GM12878 (cell line): ENCODE results near the gene SGIP1. TPM values are rescaled to one million over a fixed set of nuclear protein-coding genes. Genes with fewer than 3 reads are reported as not detected.

ENCODE experiments used
- ATAC-seq: fragments of 200-7000 bp; cut with Tn5 transposase; 3 replicates; pipeline ENCODE4 v1.9.1; 2020; ENCODE audit warnings: mild to moderate bottlenecking, moderate library complexity
- BruUV-seq: library from RNA; stranded (reverse); fragments of 400-500 nt; replicated peaks from 2 replicates; lab custom pipeline; 2021; lab: Mats Ljungman, UMichigan
- CTCF ChIA-PET: fragments of 300-600 bp; sonication (Branson Sonifier 250); formaldehyde crosslinking; extraction: SDS; loops from one replicate; lab custom pipeline; 2021; ENCODE audit warnings: inconsistent platforms; lab: Yijun Ruan, JAX
- POLR2A ChIA-PET: fragments of 350-600 bp; formaldehyde crosslinking; extraction: SDS; loops from one replicate; lab custom pipeline; 2021; ENCODE audit warnings: inconsistent platforms; lab: Charles Lee
- RAD21 ChIA-PET: fragments of 300-600 bp; sonication (Branson Sonifier 250); formaldehyde crosslinking; loops from one replicate; lab custom pipeline; 2023; ENCODE audit warnings: antibody characterized with exemption; ENCODE audit not compliant: unreplicated experiment; lab: Charles Lee
- SMC1A ChIA-PET: fragments of 300-600 bp; sonication (Branson Sonifier 250); formaldehyde crosslinking; loops from one replicate; lab custom pipeline; 2023; ENCODE audit not compliant: unreplicated experiment, uncharacterized antibody; lab: Charles Lee
- DNase-seq: peaks from one replicate; pipeline ENCODE4 v3.0.0-alpha.2; 2011; ENCODE audit warnings: low read depth, low spot score
- FAIRE-seq: peaks from 3 replicates; lab custom pipeline; 2011; peaks lifted over from hg19 to GRCh38; lab: Jason Lieb, UNC
- H2AFZ ChIP-seq: 2 replicates; pipeline ENCODE4 v1.6.0; 2011; ENCODE audit warnings: low read depth, low read length, control low read depth; ENCODE audit not compliant: control insufficient read depth
- H3K27ac ChIP-seq: 2 replicates; pipeline ENCODE4 v1.5.1; 2011; ENCODE audit warnings: control low read depth; ENCODE audit not compliant: control insufficient read depth, insufficient read depth
- H3K27me3 ChIP-seq, 2 experiments: replicated peaks in 1 of 2; 2 replicates each; pipeline versions ENCODE4 v1.6.0 to v1.6.1; 2011; ENCODE audit warnings: low read length in 1 of 2; ENCODE audit not compliant: control insufficient read depth in 2 of 2, insufficient read depth in 2 of 2
- H3K36me3 ChIP-seq, 2 experiments: 2 replicates each; pipeline ENCODE4 v1.5.1; 2011; ENCODE audit warnings: low read length in 1 of 2; ENCODE audit not compliant: control insufficient read depth in 2 of 2, insufficient read depth in 2 of 2
- H3K4me1 ChIP-seq: 2 replicates; pipeline ENCODE4 v1.6.1; 2011; ENCODE audit warnings: mild to moderate bottlenecking, low read length, moderate library complexity, mixed read lengths; ENCODE audit not compliant: control insufficient read depth, insufficient read depth
- H3K4me2 ChIP-seq: 2 replicates; pipeline ENCODE4 v1.6.0; 2011; ENCODE audit warnings: control low read depth; ENCODE audit not compliant: control insufficient read depth, insufficient read depth
- H3K4me3 ChIP-seq: fragments of 200-600 bp; sonication (generic); 2 replicates; pipeline ENCODE4 v1.5.1; 2016
- H3K79me2 ChIP-seq: 2 replicates; pipeline ENCODE4 v1.6.0; 2011; ENCODE audit warnings: low read length; ENCODE audit not compliant: control insufficient read depth, insufficient read depth
- H3K9ac ChIP-seq: 2 replicates; pipeline ENCODE4 v1.8.0; 2011; ENCODE audit warnings: low read length, control low read depth, mixed read lengths; ENCODE audit not compliant: control insufficient read depth, insufficient read depth
- H3K9me3 ChIP-seq: replicated peaks from 3 replicates; pipeline ENCODE4 v1.5.1; 2011; ENCODE audit warnings: mild to moderate bottlenecking, low read length; ENCODE audit not compliant: control insufficient read depth, insufficient read depth
- H4K20me1 ChIP-seq: 2 replicates; pipeline ENCODE4 v1.6.0; 2011; ENCODE audit not compliant: control insufficient read depth, insufficient read depth
- BRCA1 ChIP-seq: IDR thresholded peaks from 2 replicates; pipeline ENCODE4 v1.6.1; 2011; ENCODE audit warnings: low read depth, low read length, improper control_type of control experiment
- EGR1 ChIP-seq, 2 experiments: IDR thresholded peaks; 1 replicate in 1 of 2; 2 replicates in 1 of 2; pipeline ENCODE4 v1.6.1; 2011 to 2012; ENCODE audit warnings: low read depth in 2 of 2, low read length in 2 of 2, borderline replicate concordance in 1 of 2, mild to moderate bottlenecking in 1 of 2, moderate library complexity in 1 of 2
- MTA2 ChIP-seq: fragments of 450-650 bp; IDR thresholded peaks from 2 replicates; pipeline ENCODE4 v1.6.1; 2016; ENCODE audit warnings: low read depth, mild to moderate bottlenecking, moderate library complexity
- MYB ChIP-seq: fragments of 150-350 bp; IDR thresholded peaks from 2 replicates; pipeline ENCODE4 v1.6.1; 2014; ENCODE audit warnings: mild to moderate bottlenecking, low read depth, low read length, borderline replicate concordance
- NFYB ChIP-seq: IDR thresholded peaks from 2 replicates; pipeline ENCODE4 v1.6.1; 2011; ENCODE audit warnings: low read depth, mild to moderate bottlenecking, low read length, improper control_type of control experiment, moderate library complexity; ENCODE audit not compliant: insufficient read depth
- SMAD1 ChIP-seq: fragments of 450-650 bp; IDR thresholded peaks from 2 replicates; pipeline ENCODE4 v1.6.1; 2018; ENCODE audit warnings: mild to moderate bottlenecking, low read depth; ENCODE audit not compliant: partially characterized antibody
- SUPT20H ChIP-seq: IDR thresholded peaks from 2 replicates; pipeline ENCODE4 v1.6.1; 2011; ENCODE audit warnings: low read depth, mild to moderate bottlenecking, low read length, moderate library complexity, borderline replicate concordance; ENCODE audit not compliant: control insufficient read depth
- in situ Hi-C: fragments of 300-500 bp; cut with MboI; formaldehyde crosslinking; loops from 9 replicates; pipeline ENCODE4 v1.14.3; 2018; ENCODE audit warnings: mixed read lengths
- intact Hi-C: fragments of 100-400 bp; cut with micrococcal nuclease; formaldehyde crosslinking; loops from one replicate; pipeline ENCODE4 v1.14.2; 2022; ENCODE audit not compliant: unreplicated experiment
- polyA plus RNA-seq, 11 experiments: library from polyadenylated mRNA; depleted of rRNA in 4 of 11; unstranded in 6 of 11; stranded (reverse) in 5 of 11; fragments of >200 nt; fragmentation: Nextera tagmentation in 4 of 11; fragmentation: Illumina TruSeq in 1 of 11; extraction: Ambion mirVana in 4 of 11; extraction: Trizol in 1 of 11; gene quantifications; 1 replicate in 1 of 11; 2 replicates in 10 of 11; pipeline versions ENCODE4 v1.2.1 to v1.2.3, GENCODE V29; 2011 to 2016; ENCODE audit warnings: inconsistent platforms in 2 of 11, missing spikeins in 2 of 11, low read depth in 1 of 11
- total RNA-seq, 4 experiments: library from RNA; depleted of rRNA in 3 of 4; stranded (reverse); fragments of >200 nt in 3 of 4; fragmentation: Illumina TruSeq in 1 of 4; extraction: Trizol in 1 of 4; gene quantifications; 2 replicates each; pipeline versions ENCODE4 v1.2.1 to v1.2.3, GENCODE V29; 2013 to 2021
- TF ChIP-seq, protein P1 (sequence below): IDR thresholded peaks from 2 replicates; pipeline ENCODE4 v1.6.1; 2011; ENCODE audit warnings: mild to moderate bottlenecking, low read depth, low read length, moderate library complexity; ENCODE audit not compliant: insufficient replicate concordance
- TF ChIP-seq, protein P2 (sequence below): IDR thresholded peaks from 2 replicates; pipeline ENCODE4 v1.6.1; 2012; ENCODE audit warnings: low read depth, low read length, improper control_type of control experiment

Gene SGIP1
- total and polyA plus RNA-seq, 10 of the 15 experiments (the other 5 are each of a cell fraction or from before 2014, with no cell fraction given): 0.15 TPM; not detected in 9

GRCh38 chr1:66723985-66724384, 190.0 kb downstream of the SGIP1 start:
- no peak for FAIRE-seq
- CTCF ChIA-PET: no interaction called here

More at GRCh38 chr1:66723985-66724384, 190.0 kb downstream of the SGIP1 start:
- TF ChIP-seq EGR1 (IDR thresholded peaks at IDR 0.05; ENCODE audit: borderline replicate concordance in 1 of 2, low read depth in 2 of 2, low read length in 2 of 2): no peak
- TF ChIP-seq BRCA1: no peak
- TF ChIP-seq NFYB: no peak
- TF ChIP-seq, protein P1, sequence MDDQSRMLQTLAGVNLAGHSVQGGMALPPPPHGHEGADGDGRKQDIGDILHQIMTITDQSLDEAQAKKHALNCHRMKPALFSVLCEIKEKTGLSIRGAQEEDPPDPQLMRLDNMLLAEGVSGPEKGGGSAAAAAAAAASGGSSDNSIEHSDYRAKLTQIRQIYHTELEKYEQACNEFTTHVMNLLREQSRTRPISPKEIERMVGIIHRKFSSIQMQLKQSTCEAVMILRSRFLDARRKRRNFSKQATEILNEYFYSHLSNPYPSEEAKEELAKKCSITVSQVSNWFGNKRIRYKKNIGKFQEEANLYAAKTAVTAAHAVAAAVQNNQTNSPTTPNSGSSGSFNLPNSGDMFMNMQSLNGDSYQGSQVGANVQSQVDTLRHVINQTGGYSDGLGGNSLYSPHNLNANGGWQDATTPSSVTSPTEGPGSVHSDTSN: no peak
- TF ChIP-seq MTA2: no peak
- TF ChIP-seq MYB: no peak
- no peak for TF ChIP-seq SUPT20H
- TF ChIP-seq, protein P2, sequence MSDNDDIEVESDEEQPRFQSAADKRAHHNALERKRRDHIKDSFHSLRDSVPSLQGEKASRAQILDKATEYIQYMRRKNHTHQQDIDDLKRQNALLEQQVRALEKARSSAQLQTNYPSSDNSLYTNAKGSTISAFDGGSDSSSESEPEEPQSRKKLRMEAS: no peak
- no peak for TF ChIP-seq SMAD1
- RAD21 ChIA-PET: no interaction called here
- H3K79me2 ChIP-seq: no peaks in the 10 kb centered on the region
- no peaks in the 10 kb centered on the region for H3K9me3 ChIP-seq
- BruUV-seq: no TSS peak
- H3K9ac ChIP-seq: no peak overlapping the region
- POLR2A ChIA-PET: no interaction called here
- H3K27ac ChIP-seq: no peak overlapping the region
- in situ Hi-C loops (loop anchor here (10.0 kb wide), 1 partner anchor 469 kb away; no protein-coding TSS in a partner anchor), intact Hi-C loops (no loop called here)
- H4K20me1 ChIP-seq: no peaks in the 10 kb centered on the region
- no peak overlapping the region for H3K4me2 ChIP-seq
- H3K27me3 ChIP-seq: peaks cover 0 to 8% of the 10 kb centered on the region in 2 experiments; a peak in 1 of 4 replicates
- no peaks in the 10 kb centered on the region for H3K4me1 ChIP-seq
- no peaks in the 10 kb centered on the region for H3K36me3 ChIP-seq
- no peak overlapping the region for H2AFZ ChIP-seq
- no peak for ATAC-seq
- H3K4me3 ChIP-seq: no peak overlapping the region
- SMC1A ChIA-PET: no interaction called here
- no peak for DNase-seq
